GM21526 (cell line): ENCODE data around the gene TAOK2.
"Not testable (repeated sequence)": the region's sequence is repeated elsewhere in the genome, so short reads cannot be mapped to it uniquely, and the experiment has no call there.

Source experiments
- ATAC-seq: cut with Tn5 transposase; IDR thresholded peaks from one replicate; pipeline ENCODE4 v1.9.1; 2021; ENCODE audit warnings: moderate library complexity; ENCODE audit not compliant: unreplicated experiment, low FRiP score

Gene TAOK2

GRCh38 chr16:30000735-30001631, 27.3 kb downstream of the TAOK2 start:
- ATAC-seq, result no peak

GRCh38 chr16:30002614-30003346, 29.1 kb downstream of the TAOK2 start:
- no peak for ATAC-seq

GRCh38 chr16:30003670-30004423, 30.2 kb downstream of the TAOK2 start:
- ATAC-seq, result no peak

DNA sequence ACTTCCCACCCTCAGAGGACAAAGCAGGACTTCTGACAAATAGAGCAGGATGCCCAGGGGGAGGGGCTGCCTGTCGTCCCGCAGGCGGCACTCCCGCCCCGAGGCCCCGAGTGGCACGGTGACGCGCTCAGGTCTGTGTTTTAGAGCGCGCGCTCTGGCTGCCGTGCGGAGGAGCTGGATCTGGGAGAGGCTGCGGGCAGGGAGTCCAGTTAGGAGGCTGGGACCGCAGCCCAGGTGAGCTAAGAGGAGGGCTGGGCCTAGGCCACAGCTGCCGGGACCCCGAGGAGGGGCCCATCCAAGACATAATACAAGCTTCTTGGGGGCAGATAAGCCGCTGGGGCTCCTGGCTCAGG, 30.7 kb downstream of the TAOK2 start:
- ATAC-seq, result no peak

DNA sequence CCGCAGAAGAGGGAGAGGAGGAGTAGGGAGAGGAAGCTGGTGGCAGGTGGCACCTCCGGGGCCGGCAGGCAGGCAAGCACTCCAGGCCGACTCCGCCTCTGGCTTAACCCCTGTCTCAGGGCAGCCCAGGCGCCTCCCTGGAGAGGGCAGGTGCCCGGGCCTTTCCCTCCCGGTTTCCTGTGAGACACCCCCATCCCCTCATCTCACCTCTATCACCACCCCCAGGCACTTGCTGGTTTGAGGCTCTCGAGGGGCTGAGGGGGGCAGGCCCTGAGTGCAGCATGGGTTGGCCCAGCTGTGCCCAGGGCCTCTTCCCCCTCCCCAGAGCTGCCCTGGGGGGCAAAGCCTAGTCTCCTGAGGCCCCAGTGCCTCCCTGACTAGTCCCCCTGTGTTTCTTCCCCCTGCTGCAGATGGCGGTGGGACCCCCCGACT, 31.2 kb downstream of the TAOK2 start:
- no peak for ATAC-seq

DNA sequence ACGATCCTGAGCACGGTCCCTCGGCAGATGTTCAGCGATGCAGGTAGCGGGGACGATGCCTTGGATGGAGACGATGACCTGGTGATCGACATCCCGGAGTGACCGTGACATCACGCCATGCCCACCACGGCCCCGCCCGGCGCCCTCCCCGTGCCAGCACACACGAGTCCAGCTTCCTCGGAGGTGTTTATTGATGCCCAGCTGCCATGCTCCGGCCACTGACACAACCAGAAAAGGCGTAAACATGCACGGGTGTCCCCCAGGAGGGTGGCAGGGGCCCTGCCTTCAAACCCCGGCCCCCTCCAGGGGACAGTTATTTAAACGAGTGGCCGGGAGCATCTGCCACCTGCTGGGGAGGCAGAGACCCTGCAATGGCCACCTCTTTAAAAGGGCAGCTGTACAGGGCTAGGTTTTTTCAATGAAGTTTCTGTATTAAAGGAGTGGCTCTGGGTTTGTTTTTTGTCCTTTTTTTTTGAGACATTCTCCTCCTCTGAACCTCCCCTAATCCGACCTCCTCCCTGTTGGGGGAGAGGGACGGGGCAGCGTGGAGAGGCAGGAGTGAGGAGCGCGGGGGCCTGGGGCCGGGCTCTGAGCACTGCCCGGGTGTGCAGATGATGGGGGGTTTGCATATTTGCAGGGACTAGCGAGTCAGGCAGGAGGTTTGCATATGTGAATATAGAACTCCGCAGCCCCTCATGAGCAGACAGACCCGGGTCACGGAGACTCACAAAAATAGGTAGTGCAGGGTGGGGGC, 31.9 kb downstream of the TAOK2 start:
- ATAC-seq, result no peak

DNA sequence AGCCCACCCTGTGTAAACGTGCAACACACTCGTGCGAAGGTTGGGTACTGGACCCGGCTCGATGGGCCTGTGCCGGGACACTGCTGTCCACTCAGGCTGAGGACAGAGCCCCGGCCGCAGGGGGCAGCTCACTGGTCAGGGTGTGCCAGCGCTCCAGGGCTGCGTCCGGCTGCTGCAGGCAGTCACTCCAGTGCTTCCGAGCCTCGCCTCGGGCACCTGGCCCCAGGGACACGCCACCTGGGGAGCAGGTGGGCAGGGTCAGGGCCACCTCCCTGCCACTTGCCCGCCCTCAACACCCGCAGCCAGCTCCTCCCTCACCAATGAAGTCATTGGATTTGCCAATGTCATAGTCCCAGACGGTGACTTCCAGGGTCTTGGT, 32.4 kb downstream of the TAOK2 start:
- ATAC-seq, result no peak

GRCh38 chr16:30006659-30007377, 33.1 kb downstream of the TAOK2 start:
- ATAC-seq, result no peak

DNA sequence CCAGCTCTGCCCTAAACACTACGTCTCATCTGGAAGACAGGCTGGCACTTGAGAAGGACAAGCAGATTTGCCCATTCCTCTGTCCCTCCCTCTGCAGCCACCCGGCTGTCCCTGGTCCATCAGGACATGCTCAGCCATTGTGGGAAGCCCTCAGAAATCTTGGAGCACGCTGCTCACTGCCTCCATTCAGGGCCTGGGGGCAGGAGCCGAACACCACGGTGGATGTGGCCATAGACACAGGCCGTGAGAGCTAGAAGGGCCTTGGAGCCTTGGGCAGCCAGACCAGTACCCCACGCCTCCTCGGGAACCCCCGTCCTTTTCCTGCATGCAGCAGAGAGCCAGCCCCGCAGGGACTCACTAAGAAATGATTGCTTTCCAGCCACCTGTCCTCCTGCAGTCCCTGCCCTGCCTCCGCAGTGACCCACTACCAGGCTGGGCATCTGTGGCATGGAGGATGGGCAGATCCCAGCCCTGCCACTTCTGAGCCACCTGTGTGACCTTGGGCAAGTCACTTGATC, 33.8 kb downstream of the TAOK2 start:
- ATAC-seq, result no peak

GRCh38 chr16:30009085-30009862, 35.6 kb downstream of the TAOK2 start:
- ATAC-seq, result no peak

DNA sequence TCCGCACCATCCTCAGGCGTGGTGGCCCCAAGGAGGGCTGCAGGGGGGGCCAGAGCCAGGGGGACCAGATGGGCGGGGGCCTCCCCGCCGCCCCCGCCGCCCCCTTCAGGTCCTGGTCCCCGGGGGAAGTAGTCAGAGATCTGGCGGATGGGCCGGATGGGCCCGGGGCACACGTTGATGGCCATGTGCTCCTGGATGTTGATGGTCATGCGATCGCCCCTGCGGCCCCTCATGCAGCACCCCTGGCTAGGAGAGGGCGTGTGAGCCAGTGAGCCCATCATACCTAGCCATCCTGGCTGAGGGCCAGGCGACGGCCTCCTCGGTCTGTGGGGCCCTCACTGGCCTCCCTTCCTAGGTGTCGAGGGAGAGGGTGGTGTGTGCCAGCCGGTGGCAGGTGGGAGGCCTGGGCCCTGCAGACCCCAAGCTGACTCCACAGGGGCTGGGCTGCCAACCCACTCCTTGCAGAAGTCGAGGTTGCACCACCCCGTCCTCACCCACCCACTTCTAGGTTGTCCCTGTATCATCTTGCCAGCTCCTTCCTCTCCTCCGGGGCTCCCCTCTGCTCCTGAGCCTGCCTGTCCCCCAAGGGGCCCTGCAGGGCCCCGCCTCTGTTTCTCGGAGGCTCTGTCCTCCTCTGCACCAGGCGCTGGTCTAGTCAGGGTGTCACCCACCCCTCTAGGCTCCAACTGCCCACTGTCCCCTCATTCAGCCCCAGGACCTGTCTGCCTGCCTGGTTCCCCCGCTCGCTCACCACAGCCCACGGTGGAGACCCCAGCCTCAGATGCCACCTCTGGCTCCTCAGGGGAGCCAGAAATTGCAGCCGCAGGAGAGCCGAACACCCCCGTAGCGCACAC, 36.5 kb downstream of the TAOK2 start:
- ATAC-seq, result no peak

- no peak for ATAC-seq
Measured at GRCh38 chr16:30010844-30011713, 37.4 kb downstream of the TAOK2 start, which contains the start of gene DOC2A. DOC2A (minus strand) TSS chr16:30011027; CDS start chr16:30010222, 805 bp downstream.

- no peak for ATAC-seq
Measured at GRCh38 chr16:30011714-30012504, 38.2 kb downstream of the TAOK2 start.

DNA sequence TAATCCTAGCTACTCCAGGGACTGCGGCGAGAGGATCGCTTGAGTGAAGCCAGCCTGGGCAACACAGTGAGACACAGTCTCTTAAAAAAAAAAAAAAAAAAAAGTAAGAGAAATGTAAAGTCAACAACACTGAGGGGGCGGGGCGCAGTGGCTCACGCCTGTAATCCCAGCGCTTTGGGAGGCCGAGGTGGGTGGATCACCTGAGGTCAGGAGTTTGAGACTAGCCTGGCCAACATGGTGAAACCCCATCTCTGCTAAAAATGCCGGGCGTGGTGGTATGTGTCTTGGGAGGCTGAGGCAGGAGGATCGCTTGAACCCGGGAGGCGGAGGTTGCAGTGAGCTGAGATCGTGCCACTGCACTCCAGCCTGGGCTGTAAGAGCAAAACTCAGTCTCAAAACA, 38.9 kb downstream of the TAOK2 start:
- not testable (repeated sequence) for ATAC-seq

DNA sequence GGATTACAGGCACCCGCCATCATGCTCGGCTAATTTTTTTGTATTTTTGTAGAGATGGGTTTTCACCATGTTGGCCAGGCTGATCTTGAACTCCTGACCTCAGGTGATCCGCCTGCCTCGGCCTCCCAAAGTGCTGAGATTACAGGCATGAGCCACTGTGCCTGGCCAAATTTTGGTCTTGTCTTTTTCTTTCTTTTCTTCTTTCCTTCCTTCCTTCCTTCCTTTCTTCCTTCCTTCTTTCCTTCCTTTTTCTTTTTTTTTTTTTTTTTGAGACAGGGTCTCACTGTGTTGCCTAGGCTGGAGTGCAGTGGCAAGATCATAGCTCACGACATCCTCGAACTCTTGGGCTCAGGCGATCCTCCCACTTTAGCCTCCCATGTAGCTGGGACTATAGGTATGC, 41.8 kb downstream of the TAOK2 start:
- ATAC-seq, result not testable (repeated sequence)
